Measurements from ENCODE around the gene CLSTN2.

Gene CLSTN2

DNA sequence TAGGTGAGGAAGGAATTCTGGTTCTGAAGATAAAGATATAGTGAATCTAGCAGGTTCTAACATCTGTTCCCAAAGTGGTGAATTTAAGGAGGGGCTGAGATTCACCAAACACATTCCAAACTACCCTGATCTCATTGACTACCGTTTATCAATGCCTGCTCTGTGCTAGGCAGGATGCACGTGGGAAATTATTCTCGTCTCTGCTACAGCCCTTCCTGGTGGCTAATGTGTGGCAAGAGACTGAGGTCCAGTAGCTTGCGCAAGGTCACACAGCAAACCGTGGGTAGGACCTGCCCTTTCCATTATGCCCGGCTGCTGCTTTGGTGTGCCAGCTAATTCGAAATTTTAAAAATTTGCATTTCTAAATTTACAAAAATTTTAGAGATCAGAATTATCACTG lies 533.4 kb downstream of the CLSTN2 start:
- DNase-seq (ENCODE audit: insufficient read length, low spot score) (no peak), FAIRE-seq (no peak)
- TF ChIP-seq TAF1 (IDR thresholded peaks at IDR 0.05; ENCODE audit: low read depth, low read length) (no peak), POLR2AphosphoS5 (IDR thresholded peaks at IDR 0.05; ENCODE audit: low read depth, low read length) (no peak), POU2F2 (IDR thresholded peaks at IDR 0.05; ENCODE audit: low read depth, low read length) (no peak), POLR2A (IDR thresholded peaks at IDR 0.05; ENCODE audit: low read depth, low read length) (no peak), PAX5 (IDR thresholded peaks at IDR 0.05; ENCODE audit: insufficient read depth, low read length, severe bottlenecking) (no peak), SPI1 (IDR thresholded peaks at IDR 0.05; ENCODE audit: low read depth, low read length) (no peak)

- TF ChIP-seq POLR2A (IDR thresholded peaks at IDR 0.05; ENCODE audit: low read depth, low read length): no peak
- no peak for TF ChIP-seq POU2F2 (IDR thresholded peaks at IDR 0.05; ENCODE audit: low read depth, low read length)
- no peak for TF ChIP-seq SPI1 (IDR thresholded peaks at IDR 0.05; ENCODE audit: low read depth, low read length)
- TF ChIP-seq PAX5 (IDR thresholded peaks at IDR 0.05; ENCODE audit: insufficient read depth, low read length, severe bottlenecking): no peak
- TF ChIP-seq TAF1 (IDR thresholded peaks at IDR 0.05; ENCODE audit: low read depth, low read length): no peak
- TF ChIP-seq POLR2AphosphoS5 (IDR thresholded peaks at IDR 0.05; ENCODE audit: low read depth, low read length): no peak
- DNase-seq (ENCODE audit: insufficient read length, low spot score) (no peak), FAIRE-seq (no peak)
Measured at GRCh38 chr3:140469491-140469890, 534.5 kb downstream of the CLSTN2 start.

DNA sequence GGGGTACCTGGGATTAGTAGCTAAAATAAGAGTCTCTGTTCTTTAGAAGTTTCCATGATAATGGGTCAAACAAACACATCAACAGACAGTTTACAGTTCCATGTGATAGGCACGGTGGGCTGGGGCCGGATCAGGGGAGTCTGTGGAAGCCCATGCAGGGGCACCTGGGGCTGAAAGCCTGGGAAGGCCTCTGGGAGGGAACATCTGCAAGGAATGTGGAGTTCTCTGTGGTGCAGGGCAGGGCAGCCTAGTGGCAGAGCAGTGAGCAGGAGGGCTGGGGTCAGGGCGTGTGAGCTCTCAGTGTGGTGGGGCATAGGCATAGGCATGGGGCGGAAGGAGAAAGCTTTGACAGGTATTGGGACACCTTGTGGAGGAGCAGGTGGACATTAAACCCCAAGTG lies 535.2 kb downstream of the CLSTN2 start:
- DNase-seq (ENCODE audit: insufficient read length, low spot score) (no peak), FAIRE-seq (no peak)
- TF ChIP-seq POLR2AphosphoS5 (IDR thresholded peaks at IDR 0.05; ENCODE audit: low read depth, low read length) (no peak), POU2F2 (IDR thresholded peaks at IDR 0.05; ENCODE audit: low read depth, low read length) (no peak), POLR2A (IDR thresholded peaks at IDR 0.05; ENCODE audit: low read depth, low read length) (no peak), SPI1 (IDR thresholded peaks at IDR 0.05; ENCODE audit: low read depth, low read length) (no peak), PAX5 (IDR thresholded peaks at IDR 0.05; ENCODE audit: insufficient read depth, low read length, severe bottlenecking) (no peak), TAF1 (IDR thresholded peaks at IDR 0.05; ENCODE audit: low read depth, low read length) (no peak)

DNA sequence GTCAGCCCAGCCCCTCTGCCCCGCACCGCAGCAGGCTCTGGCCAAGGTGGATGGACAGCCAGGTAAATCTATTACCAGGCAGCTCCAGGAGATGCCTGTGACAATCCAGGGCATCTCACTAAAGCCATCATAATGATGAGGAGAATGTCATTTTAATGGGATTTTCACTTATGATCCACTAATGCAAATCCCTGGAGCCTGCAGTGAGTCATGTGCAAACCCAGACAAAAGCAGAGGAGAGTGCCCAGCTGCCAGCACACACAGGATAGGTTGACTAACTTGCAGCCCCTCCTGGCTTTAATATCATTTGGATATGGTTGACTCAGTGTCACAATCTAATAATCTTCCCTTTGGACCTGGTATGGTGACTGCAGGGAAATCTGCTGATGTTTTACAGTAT lies 536.0 kb downstream of the CLSTN2 start:
- no peak for FAIRE-seq

GRCh38 chr3:140472306-140473020 lies 537.5 kb downstream of the CLSTN2 start:
- DNase-seq (ENCODE audit: insufficient read length, low spot score) (no peak), FAIRE-seq (no peak)
- no peak for TF ChIP-seq POLR2A (IDR thresholded peaks at IDR 0.05; ENCODE audit: low read depth, low read length)
- no peak for TF ChIP-seq POU2F2 (IDR thresholded peaks at IDR 0.05; ENCODE audit: low read depth, low read length)
- TF ChIP-seq POLR2AphosphoS5 (IDR thresholded peaks at IDR 0.05; ENCODE audit: low read depth, low read length): no peak
- no peak for TF ChIP-seq TAF1 (IDR thresholded peaks at IDR 0.05; ENCODE audit: low read depth, low read length)
- no peak for TF ChIP-seq SPI1 (IDR thresholded peaks at IDR 0.05; ENCODE audit: low read depth, low read length)
- no peak for TF ChIP-seq PAX5 (IDR thresholded peaks at IDR 0.05; ENCODE audit: insufficient read depth, low read length, severe bottlenecking)

More for the DNA sequence above, 536.0 kb downstream of the CLSTN2 start:
- TF ChIP-seq POLR2AphosphoS5 (IDR thresholded peaks at IDR 0.05; ENCODE audit: low read depth, low read length): no peak
- TF ChIP-seq POLR2A (IDR thresholded peaks at IDR 0.05; ENCODE audit: low read depth, low read length): no peak
- TF ChIP-seq TAF1 (IDR thresholded peaks at IDR 0.05; ENCODE audit: low read depth, low read length): no peak
- TF ChIP-seq POU2F2 (IDR thresholded peaks at IDR 0.05; ENCODE audit: low read depth, low read length): no peak
- no peak for TF ChIP-seq PAX5 (IDR thresholded peaks at IDR 0.05; ENCODE audit: insufficient read depth, low read length, severe bottlenecking)
- no peak for TF ChIP-seq SPI1 (IDR thresholded peaks at IDR 0.05; ENCODE audit: low read depth, low read length)
- no peak for DNase-seq (ENCODE audit: insufficient read length, low spot score)

DNA sequence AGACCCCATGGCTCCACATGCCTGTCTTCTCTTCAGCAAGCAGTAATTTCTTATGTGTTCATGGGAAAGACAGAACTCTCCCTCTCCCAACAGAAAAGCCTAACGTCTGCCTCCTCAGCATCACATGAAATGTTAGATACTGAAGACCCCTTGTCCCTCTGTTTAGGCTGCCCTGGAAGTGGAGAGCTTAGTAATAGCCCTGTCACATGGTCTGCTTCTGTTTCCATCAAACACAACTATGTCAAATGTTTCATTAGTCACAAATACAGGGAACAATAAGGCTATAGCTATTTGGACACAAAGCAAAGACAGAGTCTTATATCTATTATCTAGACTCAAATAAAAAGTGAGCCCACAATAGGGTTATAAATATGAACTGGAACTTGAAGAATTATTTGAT lies 552.6 kb downstream of the CLSTN2 start:
- FAIRE-seq (no peak), DNase-seq (ENCODE audit: insufficient read length, low spot score) (no peak)
- TF ChIP-seq SPI1 (IDR thresholded peaks at IDR 0.05; ENCODE audit: low read depth, low read length) (no peak), PAX5 (IDR thresholded peaks at IDR 0.05; ENCODE audit: insufficient read depth, low read length, severe bottlenecking) (no peak), POU2F2 (IDR thresholded peaks at IDR 0.05; ENCODE audit: low read depth, low read length) (no peak), TAF1 (IDR thresholded peaks at IDR 0.05; ENCODE audit: low read depth, low read length) (no peak), POLR2A (IDR thresholded peaks at IDR 0.05; ENCODE audit: low read depth, low read length) (no peak), POLR2AphosphoS5 (IDR thresholded peaks at IDR 0.05; ENCODE audit: low read depth, low read length) (no peak)

- TF ChIP-seq POU2F2 (IDR thresholded peaks at IDR 0.05; ENCODE audit: low read depth, low read length) (no peak), SPI1 (IDR thresholded peaks at IDR 0.05; ENCODE audit: low read depth, low read length) (no peak), POLR2A (IDR thresholded peaks at IDR 0.05; ENCODE audit: low read depth, low read length) (no peak), POLR2AphosphoS5 (IDR thresholded peaks at IDR 0.05; ENCODE audit: low read depth, low read length) (no peak), TAF1 (IDR thresholded peaks at IDR 0.05; ENCODE audit: low read depth, low read length) (no peak), PAX5 (IDR thresholded peaks at IDR 0.05; ENCODE audit: insufficient read depth, low read length, severe bottlenecking) (no peak)
- DNase-seq (ENCODE audit: insufficient read length, low spot score): no peak
- no peak for FAIRE-seq
Measured at GRCh38 chr3:140493271-140493670, 558.3 kb downstream of the CLSTN2 start.

- DNase-seq (ENCODE audit: insufficient read length, low spot score): no peak
- TF ChIP-seq PAX5 (IDR thresholded peaks at IDR 0.05; ENCODE audit: insufficient read depth, low read length, severe bottlenecking): no peak
- TF ChIP-seq TAF1 (IDR thresholded peaks at IDR 0.05; ENCODE audit: low read depth, low read length): no peak
- TF ChIP-seq SPI1 (IDR thresholded peaks at IDR 0.05; ENCODE audit: low read depth, low read length): no peak
- no peak for TF ChIP-seq POLR2A (IDR thresholded peaks at IDR 0.05; ENCODE audit: low read depth, low read length)
- TF ChIP-seq POU2F2 (IDR thresholded peaks at IDR 0.05; ENCODE audit: low read depth, low read length): no peak
- no peak for TF ChIP-seq POLR2AphosphoS5 (IDR thresholded peaks at IDR 0.05; ENCODE audit: low read depth, low read length)
- FAIRE-seq: no peak
Measured at GRCh38 chr3:140494970-140495369, 560.0 kb downstream of the CLSTN2 start.

DNA sequence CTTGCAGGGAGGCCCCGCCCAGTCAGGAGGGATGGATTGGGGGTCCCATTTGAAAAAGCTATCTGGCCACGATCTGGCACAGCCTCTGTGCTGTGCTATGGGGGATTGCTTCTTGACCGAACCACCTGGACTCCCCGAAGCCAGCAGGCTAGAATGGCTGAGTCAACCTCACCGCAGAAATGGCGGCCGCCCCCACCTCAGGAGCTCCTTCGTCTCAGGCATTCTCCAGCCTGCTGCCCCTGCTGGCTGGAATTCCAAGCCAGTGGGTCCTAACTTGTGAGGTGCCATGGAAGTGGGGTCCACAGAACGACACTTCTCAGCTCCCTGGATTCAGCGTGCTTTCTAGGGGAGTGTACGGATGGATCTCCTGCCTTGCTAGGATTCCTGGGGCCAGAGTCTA lies 562.3 kb downstream of the CLSTN2 start:
- DNase-seq (ENCODE audit: insufficient read length, low spot score) (no peak), FAIRE-seq (no peak)
- TF ChIP-seq POLR2A (IDR thresholded peaks at IDR 0.05; ENCODE audit: low read depth, low read length): no peak
- no peak for TF ChIP-seq SPI1 (IDR thresholded peaks at IDR 0.05; ENCODE audit: low read depth, low read length)
- TF ChIP-seq POU2F2 (IDR thresholded peaks at IDR 0.05; ENCODE audit: low read depth, low read length): no peak
- TF ChIP-seq TAF1 (IDR thresholded peaks at IDR 0.05; ENCODE audit: low read depth, low read length): no peak
- TF ChIP-seq PAX5 (IDR thresholded peaks at IDR 0.05; ENCODE audit: insufficient read depth, low read length, severe bottlenecking): no peak
- no peak for TF ChIP-seq POLR2AphosphoS5 (IDR thresholded peaks at IDR 0.05; ENCODE audit: low read depth, low read length)
